Keratinocyte (primary cell): ENCODE results near the gene NMRAL1.

Experiments used
- CTCF ChIP-seq, 3 experiments: IDR thresholded peaks in 1 of 3; conservative IDR thresholded peaks in 1 of 3; optimal IDR thresholded peaks in 1 of 3; 2 replicates in 2 of 3; 3 replicates in 1 of 3; pipeline versions ENCODE3 to v1.5.1; 2011; ENCODE audit warnings: low read length in 3 of 3, mild to moderate bottlenecking in 3 of 3, moderate library complexity in 2 of 3, control low read depth in 1 of 3, inconsistent platforms in 1 of 3; ENCODE audit not compliant: insufficient read depth in 2 of 3; ENCODE audit errors: extremely low read depth in 1 of 3
- EZH2 ChIP-seq: IDR thresholded peaks from one replicate; pipeline ENCODE4 v1.6.1; 2012; ENCODE audit warnings: inconsistent platforms, mild to moderate bottlenecking, low read length, moderate library complexity

- no peak for TF ChIP-seq CTCF (optimal IDR thresholded peaks at IDR 0.05 in 1 of 3, IDR thresholded peaks at IDR 0.05 in 1 of 3, conservative IDR thresholded peaks at IDR 0.05 in 1 of 3; ENCODE audit: extremely low read depth in 1 of 3, insufficient read depth in 2 of 3, low read length in 3 of 3)
- TF ChIP-seq EZH2 = no peak
Measured at GRCh38 chr16:4431023-4431422, 43.4 kb downstream of the NMRAL1 start.
